ENCODE measurements around the gene RMI2.

RMI2 gene

DNA sequence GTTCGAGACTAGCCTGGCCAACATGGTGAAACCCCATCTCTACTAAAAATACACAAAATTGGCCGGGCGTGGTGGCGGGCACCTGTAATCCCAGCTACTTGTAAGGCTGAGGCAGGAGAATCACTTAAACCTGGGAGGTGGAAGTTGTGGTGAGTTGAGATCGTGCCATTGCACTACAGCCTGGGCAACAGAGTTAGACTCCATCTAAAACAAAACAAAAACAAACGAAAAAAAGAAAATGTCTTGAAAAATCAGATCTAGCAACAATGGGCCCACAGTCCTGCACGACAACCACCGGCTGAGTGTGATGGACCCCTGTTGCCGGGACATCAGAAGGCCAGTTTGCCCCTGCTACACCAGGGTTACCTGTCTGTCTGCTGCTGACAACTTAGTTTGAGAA is 3.9 kb upstream of the RMI2 start:
- TF ChIP-seq, protein P1, sequence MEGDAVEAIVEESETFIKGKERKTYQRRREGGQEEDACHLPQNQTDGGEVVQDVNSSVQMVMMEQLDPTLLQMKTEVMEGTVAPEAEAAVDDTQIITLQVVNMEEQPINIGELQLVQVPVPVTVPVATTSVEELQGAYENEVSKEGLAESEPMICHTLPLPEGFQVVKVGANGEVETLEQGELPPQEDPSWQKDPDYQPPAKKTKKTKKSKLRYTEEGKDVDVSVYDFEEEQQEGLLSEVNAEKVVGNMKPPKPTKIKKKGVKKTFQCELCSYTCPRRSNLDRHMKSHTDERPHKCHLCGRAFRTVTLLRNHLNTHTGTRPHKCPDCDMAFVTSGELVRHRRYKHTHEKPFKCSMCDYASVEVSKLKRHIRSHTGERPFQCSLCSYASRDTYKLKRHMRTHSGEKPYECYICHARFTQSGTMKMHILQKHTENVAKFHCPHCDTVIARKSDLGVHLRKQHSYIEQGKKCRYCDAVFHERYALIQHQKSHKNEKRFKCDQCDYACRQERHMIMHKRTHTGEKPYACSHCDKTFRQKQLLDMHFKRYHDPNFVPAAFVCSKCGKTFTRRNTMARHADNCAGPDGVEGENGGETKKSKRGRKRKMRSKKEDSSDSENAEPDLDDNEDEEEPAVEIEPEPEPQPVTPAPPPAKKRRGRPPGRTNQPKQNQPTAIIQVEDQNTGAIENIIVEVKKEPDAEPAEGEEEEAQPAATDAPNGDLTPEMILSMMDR (IDR thresholded peaks at IDR 0.05; ENCODE audit: extremely low read depth, missing control alignments), result no peak
- DNase-seq (ENCODE audit: low spot score), result no peak

DNA sequence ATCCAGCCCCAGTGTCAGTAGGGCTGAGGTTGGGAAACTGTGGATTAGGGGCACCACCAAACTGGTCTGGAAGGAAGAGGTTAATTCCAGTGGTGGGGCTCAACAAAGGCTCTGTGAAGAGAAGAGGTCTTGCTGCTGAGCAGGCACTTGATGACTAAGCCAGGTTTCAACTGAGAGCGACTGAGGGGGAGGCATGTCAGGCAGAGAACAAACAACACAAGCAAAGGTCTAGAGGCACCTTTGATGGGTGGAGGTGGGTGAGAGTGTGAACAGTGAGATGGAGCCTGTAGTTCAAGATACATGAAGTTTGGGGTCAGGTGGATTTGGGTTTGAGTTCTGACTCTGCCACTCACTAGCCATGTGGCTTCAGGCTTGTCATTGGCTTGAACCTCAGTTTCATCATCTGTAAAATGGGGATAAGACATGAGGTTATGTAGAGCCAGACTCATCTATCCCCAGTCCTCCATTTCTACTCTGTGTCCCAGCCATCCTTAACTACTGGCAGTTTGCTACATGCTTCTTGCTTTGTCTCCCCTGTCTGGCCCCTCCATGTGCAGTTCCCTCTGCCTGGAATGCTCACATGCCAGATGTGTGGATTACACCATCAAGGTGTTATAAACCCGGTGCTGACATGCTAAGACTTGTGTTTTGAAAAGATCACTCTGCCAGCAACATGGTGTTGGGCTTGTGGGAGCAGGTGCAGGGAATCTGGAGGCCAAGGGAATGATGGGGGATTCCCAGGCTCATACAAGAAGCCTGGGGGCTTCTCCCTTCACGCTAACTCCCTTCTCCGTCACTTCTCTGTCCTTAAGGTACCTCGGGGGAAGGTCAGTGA is 3.0 kb upstream of the RMI2 start:
- TF ChIP-seq, protein P1 (IDR thresholded peaks at IDR 0.05; ENCODE audit: extremely low read depth, missing control alignments), result no peak
- DNase-seq (ENCODE audit: low spot score), result no peak

DNA sequence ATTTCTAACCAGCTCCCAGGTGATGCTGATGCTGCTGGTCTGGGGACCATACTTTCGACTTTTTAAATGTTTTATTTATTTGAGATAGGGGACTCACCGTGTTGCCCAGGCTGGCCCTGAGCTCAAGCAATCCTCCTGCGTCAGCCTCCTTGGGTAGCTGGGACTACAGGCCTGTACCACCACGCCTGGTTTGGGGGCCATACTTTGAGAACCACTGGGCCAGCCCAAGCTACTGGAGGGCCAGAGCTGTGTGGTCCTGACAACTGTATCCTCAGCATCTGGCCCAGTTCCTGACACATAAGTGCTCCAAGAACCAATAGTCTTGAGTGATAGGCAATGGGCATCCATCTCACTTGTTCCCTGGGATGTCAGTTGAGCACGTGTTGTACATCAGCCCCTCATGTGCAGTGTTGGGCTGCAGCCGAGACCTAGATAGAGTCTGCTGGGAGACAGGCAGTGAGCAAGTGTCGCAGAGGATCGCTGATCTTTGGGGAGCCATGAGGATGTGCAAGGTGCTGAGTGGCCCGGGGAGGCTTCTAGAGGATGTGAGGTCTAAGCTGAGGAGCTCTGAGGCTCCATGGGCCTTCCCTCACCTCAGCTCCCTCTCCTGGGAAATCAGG is 1.6 kb downstream of the RMI2 start:
- no peak for DNase-seq (ENCODE audit: low spot score)
- TF ChIP-seq, protein P1 (IDR thresholded peaks at IDR 0.05; ENCODE audit: extremely low read depth, missing control alignments), result no peak

DNA sequence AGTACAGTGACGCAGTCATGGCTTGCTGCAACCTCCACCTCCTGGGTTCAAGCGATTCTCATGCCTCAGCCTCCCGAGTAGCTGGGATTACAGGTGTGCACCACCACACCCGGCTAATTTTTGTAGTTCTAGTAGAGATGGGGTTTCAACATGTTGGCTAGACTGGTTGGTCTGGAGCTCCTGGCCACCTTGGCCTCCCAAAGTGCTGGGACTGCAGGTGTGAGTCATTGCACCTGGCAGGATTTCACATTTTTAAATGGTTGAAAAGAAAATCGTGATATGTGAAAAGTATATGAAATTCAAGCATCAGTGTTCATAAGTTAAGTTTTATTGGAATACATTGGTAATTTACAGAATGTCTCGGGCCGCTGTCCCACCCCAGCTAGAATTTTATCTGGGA is 2.6 kb downstream of the RMI2 start:
- TF ChIP-seq, protein P1 (IDR thresholded peaks at IDR 0.05; ENCODE audit: extremely low read depth, missing control alignments), result no peak
- no peak for DNase-seq (ENCODE audit: low spot score)

DNA sequence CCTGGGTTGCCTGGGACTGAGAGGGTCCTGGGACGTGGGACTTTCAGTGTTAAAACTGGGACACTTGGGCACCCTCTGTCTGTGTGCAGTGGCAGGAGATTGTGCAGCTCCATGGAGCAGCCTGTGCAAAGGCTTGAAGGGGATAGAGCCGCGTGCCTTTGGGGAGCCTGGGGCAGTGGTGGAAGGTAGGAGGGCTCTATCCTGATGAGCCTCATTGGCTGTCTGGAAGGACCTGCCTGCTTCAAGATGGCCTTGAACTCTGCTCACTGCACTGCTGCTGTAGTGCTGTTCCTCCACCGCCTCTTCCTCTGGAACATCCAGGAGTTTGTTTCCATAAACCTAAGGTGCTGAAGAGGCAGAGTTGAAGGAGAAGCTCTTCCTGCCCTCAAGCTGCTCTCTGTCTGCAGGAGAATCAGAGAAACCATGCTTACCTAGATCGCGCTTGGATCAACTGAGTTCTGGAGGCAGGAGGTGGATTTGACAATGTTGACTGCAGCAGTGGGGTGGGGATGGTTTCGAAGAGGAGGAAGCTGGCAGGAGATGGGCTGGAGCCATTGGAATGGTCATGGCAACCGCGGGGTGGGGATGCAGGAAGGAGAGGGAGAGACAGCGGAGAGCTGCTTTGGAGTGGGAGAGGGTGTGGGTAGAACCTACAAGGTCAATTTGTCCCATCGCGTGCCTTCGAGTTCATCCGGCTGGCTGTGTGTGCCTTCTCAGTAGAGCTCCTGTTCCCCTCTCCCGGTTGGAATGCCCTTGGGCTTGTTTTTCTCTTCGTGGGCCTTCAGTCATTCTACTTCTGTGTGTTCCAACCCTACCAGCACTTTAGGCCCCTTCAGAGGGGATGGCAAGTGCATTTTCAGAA is 3.7 kb downstream of the RMI2 start:
- DNase-seq (ENCODE audit: low spot score), result no peak
- TF ChIP-seq, protein P1 (IDR thresholded peaks at IDR 0.05; ENCODE audit: extremely low read depth, missing control alignments), result no peak

DNA sequence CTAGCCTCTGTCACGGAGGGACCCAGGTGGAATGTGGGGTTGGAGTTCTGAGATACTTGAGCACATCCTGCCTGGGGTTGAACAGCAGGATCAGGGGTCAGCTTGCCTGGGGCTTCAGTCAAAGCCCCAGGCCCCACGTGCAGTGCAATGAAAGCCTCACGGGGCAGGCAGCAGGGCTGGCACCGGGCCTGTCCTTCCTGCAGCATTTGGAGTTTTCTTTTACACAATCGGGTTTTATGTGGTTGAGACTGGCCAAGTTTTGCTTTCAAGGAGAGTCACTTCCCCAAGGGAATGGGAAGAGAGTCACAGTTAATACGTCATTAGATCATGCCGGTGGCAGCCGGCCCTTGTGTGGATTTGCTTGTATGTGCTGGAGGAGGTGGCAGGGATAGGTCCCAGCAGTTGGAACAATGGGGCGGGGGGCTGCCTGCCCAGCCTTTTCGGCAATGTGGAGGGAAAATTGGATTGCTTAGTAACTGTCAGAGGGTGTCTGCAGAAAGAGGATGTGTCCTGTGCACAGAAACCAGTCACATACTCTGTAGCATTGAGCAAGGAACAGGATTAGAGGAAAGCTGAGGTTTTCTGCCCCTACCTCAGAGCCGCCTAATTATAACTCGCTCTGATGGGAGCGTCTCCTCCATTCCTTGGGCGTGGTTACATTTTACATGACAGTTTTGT is 4.5 kb downstream of the RMI2 start:
- no peak for DNase-seq (ENCODE audit: low spot score)
- TF ChIP-seq, protein P1 (IDR thresholded peaks at IDR 0.05; ENCODE audit: extremely low read depth, missing control alignments), result no peak
